NCI-H446 (cell line): ENCODE measurements around the gene SF3A2.
"Not testable (repeated sequence)": the region's sequence is repeated elsewhere in the genome, so short reads cannot be mapped to it uniquely, and the experiment has no call there.

ENCODE experiments used
- DNase-seq, 2 experiments: peaks; one replicate each; lab custom pipeline; 2025; lab: John Stamatoyannopoulos, UW

Gene SF3A2

GRCh38 chr19:2236314-2237050 lies at the start of gene SF3A2, which contains the start of gene PLEKHJ1:
Gene SF3A2 (plus strand): TSS chr19:2236824. CDS start chr19:2243419, 6,595 bp downstream.
Gene PLEKHJ1 (minus strand): TSS chr19:2236329. CDS start chr19:2236248, 81 bp downstream.
- DNase-seq = peak; percentile 97 to 99

DNA sequence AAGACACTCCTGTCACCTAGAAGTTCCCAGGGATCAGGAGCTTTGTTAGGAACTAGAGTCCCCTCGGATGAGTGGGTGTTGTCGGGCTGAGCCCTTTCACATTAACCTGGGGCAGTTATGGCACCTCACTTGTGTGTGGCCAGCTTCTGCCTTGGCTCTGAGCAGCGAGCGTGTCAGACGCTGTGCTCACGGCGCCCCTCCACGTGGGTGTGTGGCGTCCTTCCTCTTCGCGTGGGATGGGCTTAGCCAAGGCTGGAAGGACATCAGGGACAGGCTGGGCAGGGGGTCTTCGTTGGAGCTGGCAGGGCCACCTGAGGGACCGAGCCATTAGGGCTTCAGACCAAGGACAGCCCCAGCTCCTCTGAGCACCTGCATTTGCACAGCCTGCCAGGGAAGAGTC lies 49.5 kb upstream of the SF3A2 start:
- no peak for DNase-seq

- no peak for DNase-seq
These were observed 47.8 kb upstream of the SF3A2 start for GRCh38 chr19:2188708-2189385.

DNA sequence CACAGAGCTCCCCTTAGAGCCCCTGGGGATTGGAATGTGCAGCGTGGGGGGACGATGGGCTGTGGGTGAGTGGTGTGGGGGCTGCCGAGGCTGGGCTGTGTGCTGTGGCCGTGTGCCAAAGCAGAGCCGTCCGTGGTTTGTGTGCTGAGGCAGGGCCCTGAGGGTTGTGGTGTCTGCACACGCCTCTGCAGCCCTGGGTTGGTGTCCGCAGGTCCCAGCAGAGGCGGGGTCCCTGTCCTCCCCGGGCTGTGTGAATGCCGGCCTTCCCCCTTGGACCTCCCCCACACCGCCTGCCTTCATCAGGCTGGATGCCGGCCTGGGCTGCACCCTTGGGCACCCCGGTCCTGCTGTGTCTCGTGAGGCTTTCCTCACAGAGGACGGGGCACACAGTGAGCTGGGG lies 46.7 kb upstream of the SF3A2 start:
- DNase-seq = no peak

- no peak for DNase-seq
These were observed 45.7 kb upstream of the SF3A2 start for GRCh38 chr19:2190848-2191455.

DNA sequence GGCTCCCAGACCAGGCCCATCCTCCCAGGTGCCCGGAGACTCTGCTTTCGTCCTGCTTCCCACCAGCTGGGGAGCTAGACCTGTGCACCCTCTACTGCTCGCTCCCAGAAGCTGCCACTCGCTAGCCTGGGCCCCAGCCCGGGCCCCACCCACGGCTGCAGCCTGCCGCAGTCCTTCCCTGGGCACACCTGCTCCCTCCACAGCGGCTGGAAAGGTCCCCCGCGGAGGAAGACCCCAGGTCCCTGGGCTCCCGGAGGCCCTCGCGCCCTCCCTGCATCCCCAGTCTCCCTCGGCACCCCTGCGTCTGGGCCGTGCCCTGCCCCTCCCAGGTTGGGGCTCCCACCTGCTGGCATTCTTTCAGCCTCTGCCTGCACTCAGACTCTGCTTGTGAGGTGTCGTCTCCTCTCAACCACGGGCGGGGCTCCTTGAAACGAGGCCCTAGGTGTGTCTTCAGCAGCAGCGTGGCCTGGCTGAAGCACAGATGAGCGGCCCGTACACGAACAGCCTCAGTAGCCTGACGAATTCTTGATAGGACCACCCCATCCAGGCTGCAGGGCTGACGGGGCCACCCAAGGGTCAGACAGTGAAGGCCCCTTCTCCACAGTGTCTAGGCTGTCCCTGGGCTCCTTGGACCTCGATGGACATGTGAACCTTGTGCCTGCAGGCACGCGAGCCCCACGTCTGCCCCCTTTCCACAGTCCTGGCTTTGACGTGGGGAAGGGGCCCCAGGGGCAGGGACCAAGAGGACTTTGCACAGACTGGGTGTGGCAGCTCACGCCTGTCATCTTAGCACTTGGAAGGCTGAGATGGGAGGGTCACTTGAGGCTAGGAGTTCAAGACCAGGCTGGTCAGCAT lies 44.9 kb upstream of the SF3A2 start:
- DNase-seq = no peak

GRCh38 chr19:2192862-2193261 lies 43.8 kb upstream of the SF3A2 start:
- DNase-seq = no peak

- no peak for DNase-seq
These were observed 42.8 kb upstream of the SF3A2 start for GRCh38 chr19:2193807-2194206.

DNA sequence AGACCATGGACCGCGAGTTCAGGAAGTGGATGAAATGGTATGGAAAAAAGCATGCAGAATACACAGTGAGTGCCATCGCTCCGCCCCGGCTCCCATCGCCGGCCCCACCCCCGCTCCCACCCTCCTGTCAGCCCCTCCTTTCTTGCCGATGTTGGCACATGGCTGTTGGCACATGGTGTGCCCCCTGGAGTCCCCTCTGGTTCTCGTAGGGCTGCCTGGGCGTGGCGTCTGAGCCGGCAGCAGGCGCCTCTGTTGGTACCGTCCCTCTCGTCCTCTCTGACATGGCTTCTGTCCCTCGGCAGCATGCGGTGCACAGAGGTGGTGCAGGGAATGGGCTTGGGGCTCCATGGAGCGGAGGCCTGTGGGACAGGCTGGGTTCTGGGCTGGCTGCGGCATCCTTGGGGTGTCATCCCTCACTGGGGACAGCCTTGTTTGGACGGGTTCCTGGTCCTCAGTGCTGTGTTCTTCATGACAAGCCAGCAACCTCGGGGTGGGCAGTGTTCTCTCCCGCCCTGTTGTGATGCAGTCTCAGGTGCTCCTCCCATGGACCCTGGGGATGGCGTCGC lies 42.0 kb upstream of the SF3A2 start:
- DNase-seq = no peak

DNA sequence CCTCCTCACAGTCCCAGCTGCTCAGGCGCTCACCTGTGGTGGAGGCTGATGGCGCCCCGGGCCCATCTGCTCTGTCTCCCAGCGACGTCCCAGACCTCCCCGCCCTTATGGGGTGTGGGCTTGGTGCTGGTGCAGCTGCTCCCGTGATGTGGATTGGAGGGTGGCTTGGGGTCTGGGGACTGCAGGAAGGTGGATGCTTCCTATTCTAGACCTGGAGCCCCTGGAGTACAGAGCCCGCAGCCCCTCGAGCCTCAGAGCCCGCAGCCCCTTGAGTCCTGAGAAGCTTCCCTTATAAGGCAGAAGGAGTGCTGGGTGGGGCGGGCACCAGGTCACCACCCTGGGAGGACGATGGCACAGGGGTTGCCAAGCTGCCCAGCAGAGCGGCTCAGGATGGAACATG lies 41.3 kb upstream of the SF3A2 start:
- no peak for DNase-seq

GRCh38 chr19:2195914-2196313 lies 40.7 kb upstream of the SF3A2 start:
- no peak for DNase-seq

DNA sequence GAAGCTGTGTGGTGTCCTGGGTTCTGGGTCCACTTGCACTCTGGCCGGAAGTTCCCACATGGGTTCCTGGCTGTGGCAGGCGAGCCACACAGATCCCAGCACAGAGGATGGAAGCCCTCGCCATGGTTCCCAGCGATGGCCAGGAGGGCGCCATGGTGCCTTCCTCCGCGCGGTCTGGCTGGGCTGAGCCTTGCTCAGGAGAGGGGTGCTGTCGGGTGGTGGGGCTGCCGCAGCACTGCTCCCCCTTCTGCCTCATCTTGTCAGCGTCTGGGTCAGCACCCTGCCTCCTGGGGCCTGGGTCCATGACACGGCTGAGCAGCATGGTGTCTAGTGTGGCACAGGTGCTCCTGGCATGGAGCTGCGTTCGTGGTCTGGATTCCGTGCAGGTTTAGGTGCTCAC lies 39.4 kb upstream of the SF3A2 start:
- DNase-seq = no peak

- no peak for DNase-seq
These were observed 38.3 kb upstream of the SF3A2 start for GRCh38 chr19:2198317-2198716.

DNA sequence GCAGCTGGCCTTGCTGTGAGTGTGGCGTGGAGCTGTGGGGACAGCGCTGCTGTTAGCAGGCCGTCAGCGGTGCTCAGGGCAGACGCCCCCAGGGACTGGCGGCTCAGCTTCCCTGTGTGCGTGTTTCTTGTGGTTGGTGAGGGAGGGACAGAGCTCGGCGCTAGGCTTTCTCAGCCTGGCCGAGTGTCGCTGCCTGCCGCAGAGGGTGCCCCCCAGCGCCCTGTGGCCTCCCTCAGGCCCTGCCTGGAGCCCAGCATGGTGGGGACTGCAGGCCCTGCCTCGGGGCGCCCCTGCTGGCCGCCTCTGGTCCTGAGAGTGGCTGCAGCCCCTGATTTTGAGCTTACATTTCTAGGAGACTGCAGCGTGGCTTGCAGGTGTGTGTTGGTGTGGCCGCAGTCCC lies 37.4 kb upstream of the SF3A2 start:
- DNase-seq = no peak

DNA sequence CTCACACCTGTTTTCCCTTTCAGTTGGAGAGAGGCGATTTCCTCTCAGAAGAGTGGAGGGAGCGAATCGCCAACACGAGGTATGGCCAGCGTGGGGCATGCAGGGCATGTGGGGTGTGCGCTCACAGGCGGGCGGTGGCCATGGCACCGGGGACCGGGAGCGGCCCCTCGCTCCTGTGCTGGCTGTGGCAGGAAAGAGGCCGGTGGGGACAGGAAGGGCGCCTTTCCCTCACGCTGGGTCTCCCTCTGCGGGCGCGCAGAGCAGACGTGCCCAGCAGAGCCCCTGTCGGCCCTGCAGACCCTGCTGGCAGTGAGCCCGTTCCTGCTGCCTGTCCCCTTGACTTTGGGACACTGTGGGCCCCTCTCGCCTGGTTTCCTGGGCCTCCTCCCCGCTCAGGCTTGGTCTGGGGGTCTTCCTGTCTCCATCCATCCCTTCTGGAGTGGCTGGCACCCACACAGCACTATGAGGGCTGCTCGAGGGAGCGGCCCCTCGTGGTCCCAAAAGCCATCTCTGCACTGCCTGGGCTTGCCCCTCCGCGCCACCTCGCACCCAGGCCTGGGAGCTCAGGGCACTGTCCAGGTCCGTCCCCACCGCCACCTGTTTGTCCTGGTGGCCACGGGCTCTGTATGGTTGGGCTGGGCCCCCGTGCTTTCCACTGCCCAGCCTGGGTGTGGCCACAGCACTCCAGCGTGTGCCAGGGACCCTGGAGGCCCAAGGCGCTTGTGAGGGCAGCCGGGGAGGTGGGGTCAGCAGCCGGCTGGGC lies 36.6 kb upstream of the SF3A2 start:
- DNase-seq = no peak

- DNase-seq = not testable (repeated sequence)
These were observed 35.9 kb upstream of the SF3A2 start for GRCh38 chr19:2200624-2201294.

DNA sequence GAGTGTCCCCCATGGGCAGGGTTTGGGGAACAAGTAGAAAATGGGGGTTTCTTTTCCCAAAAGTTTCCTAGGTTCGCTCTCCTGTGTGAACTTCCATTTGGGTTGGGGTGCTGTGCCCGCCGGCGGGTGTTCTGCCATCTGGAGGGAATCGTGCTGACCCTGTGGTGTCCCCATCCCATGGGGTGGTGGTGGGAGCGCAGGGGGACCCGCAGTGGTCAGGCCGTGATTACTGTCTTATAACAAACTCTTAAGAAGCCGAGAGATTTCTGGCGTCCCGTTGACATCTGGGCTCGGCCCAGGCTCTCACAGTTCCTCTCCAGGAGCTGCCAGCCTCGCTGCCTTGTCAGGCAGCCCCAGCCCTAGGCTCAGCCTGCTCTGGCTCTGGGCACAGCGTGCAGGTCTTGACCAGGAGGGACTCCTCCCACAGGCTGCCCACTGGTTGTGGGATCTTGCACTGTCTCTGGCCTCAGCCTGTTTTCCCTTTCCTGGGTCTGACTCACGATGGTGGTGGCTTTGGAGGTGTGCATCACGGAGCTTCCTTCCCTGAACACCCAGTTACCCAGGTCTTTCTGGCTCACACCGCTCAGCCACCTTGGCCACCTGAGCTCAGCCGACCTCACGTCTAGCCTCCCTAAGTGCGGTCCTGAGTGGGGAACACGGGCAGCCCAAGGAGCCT lies 35.0 kb upstream of the SF3A2 start:
- DNase-seq = no peak

DNA sequence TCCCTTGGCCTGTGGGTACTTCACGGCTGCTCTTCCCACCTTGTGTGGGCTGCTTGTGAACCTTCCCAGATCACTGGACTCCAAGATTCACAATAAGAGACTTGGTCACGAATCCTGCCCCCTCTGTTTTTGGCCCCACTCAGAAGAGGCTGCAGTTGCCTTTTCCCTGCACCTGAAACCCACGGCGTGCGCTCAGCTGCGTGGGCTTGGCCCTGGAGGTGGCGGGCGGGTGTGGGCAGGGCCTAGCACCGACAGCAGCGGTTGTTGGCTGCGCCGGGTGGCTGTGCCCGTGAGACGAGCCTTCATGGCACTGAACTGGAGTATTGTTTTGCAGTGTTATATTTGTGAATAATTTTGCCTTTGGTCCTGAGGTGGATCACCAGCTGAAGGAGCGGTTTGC lies 34.3 kb upstream of the SF3A2 start:
- DNase-seq = no peak

DNA sequence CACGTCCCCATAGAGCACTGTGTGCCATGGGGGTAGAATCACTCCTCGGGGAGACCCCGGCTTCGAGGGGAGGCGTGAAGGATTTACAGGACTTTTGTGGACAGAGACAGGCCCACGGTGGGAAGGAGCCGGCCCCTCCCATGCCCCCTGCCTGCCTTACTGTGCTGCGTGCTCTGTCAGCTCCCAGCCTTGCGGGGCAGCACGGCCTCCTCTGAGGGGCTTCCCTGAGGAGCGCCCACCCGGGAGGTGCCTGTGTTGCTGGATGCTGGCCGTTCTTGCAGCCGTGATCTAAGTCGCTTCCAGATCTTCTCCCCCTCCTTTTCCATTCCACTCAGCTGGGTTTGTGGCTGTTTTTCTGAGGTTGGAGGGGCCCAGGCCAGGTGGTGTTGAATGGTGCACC lies 29.6 kb upstream of the SF3A2 start:
- DNase-seq = no peak
